H9 (cell line): ENCODE results near the gene PLCXD1. TPM values are rescaled to one million over a fixed set of nuclear protein-coding genes. Genes with fewer than 3 reads are reported as not detected.

ENCODE experiments used
- DNase-seq: peaks from one replicate; pipeline ENCODE4 v3.0.0-alpha.2; 2017
- H2AFZ ChIP-seq: one replicate; pipeline ENCODE4 v1.6.1; 2013; ENCODE audit warnings: mild to moderate bottlenecking, low read length, control low read depth, moderate library complexity
- H2AK5ac ChIP-seq: 2 replicates; pipeline ENCODE4 v1.6.1; 2013; ENCODE audit warnings: low read length, control low read depth, mixed read lengths; ENCODE audit not compliant: insufficient read length
- H2BK120ac ChIP-seq: one replicate; pipeline ENCODE4 v1.6.1; 2013; ENCODE audit warnings: low read depth, mild to moderate bottlenecking, low read length, control low read depth, inconsistent platforms; ENCODE audit not compliant: poor library complexity, severe bottlenecking
- H2BK12ac ChIP-seq: 2 replicates; pipeline ENCODE4 v1.6.1; 2013; ENCODE audit warnings: low read length, control low read depth, mixed read lengths, low read depth; ENCODE audit not compliant: insufficient read length
- H2BK15ac ChIP-seq: 2 replicates; pipeline ENCODE4 v1.6.1; 2013; ENCODE audit warnings: low read depth, low read length, control low read depth
- H2BK20ac ChIP-seq: one replicate; pipeline ENCODE4 v1.6.1; 2013; ENCODE audit warnings: low read depth, mild to moderate bottlenecking, low read length, control low read depth, inconsistent platforms; ENCODE audit not compliant: poor library complexity, severe bottlenecking
- H2BK5ac ChIP-seq: 2 replicates; pipeline ENCODE4 v1.6.1; 2013; ENCODE audit warnings: low read length, control low read depth, mixed read lengths; ENCODE audit not compliant: insufficient read length
- H3K14ac ChIP-seq: 2 replicates; pipeline ENCODE4 v1.6.1; 2013; ENCODE audit warnings: low read length, control low read depth; ENCODE audit not compliant: insufficient read depth
- H3K18ac ChIP-seq: 2 replicates; pipeline ENCODE4 v1.6.1; 2013; ENCODE audit warnings: low read depth, mild to moderate bottlenecking, mixed read lengths, low read length, control low read depth; ENCODE audit not compliant: insufficient read length
- H3K23ac ChIP-seq: 2 replicates; pipeline ENCODE4 v1.6.1; 2013; ENCODE audit warnings: low read length, control low read depth, mixed read lengths, low read depth; ENCODE audit not compliant: insufficient read length
- H3K23me2 ChIP-seq: 2 replicates; pipeline ENCODE4 v1.6.1; 2013; ENCODE audit warnings: low read depth, mild to moderate bottlenecking, mixed read lengths, low read length, control low read depth; ENCODE audit not compliant: insufficient read length, poor library complexity, severe bottlenecking
- H3K27ac ChIP-seq: 2 replicates; pipeline ENCODE4 v1.5.1; 2013; ENCODE audit warnings: low read length, control low read depth, mixed read lengths, low read depth; ENCODE audit not compliant: insufficient read length
- H3K27me3 ChIP-seq: 2 replicates; pipeline ENCODE4 v1.6.1; 2013; ENCODE audit warnings: low read length, control low read depth, inconsistent platforms; ENCODE audit not compliant: insufficient read depth
- H3K4ac ChIP-seq: 2 replicates; pipeline ENCODE4 v1.6.1; 2013; ENCODE audit warnings: low read depth, mild to moderate bottlenecking, control low read depth, inconsistent platforms, low read length, moderate library complexity
- H3K4me1 ChIP-seq: 2 replicates; pipeline ENCODE4 v1.6.1; 2013; ENCODE audit warnings: low read length, control low read depth, inconsistent platforms; ENCODE audit not compliant: insufficient read depth
- H3K4me2 ChIP-seq: 2 replicates; pipeline ENCODE4 v1.6.1; 2013; ENCODE audit warnings: low read length, control low read depth, mixed read lengths; ENCODE audit not compliant: insufficient read length, insufficient read depth
- H3K56ac ChIP-seq: 2 replicates; pipeline ENCODE4 v1.6.1; 2013; ENCODE audit warnings: low read depth, mild to moderate bottlenecking, mixed read lengths, low read length, control low read depth; ENCODE audit not compliant: insufficient read length
- H3K79me1 ChIP-seq: 2 replicates; pipeline ENCODE4 v1.6.1; 2013; ENCODE audit warnings: low read depth, mild to moderate bottlenecking, moderate library complexity, low read length, control low read depth, inconsistent platforms; ENCODE audit not compliant: insufficient read depth, poor library complexity, severe bottlenecking
- H3K79me2 ChIP-seq: 2 replicates; pipeline ENCODE4 v1.6.1; 2013; ENCODE audit warnings: low read length, control low read depth, inconsistent platforms; ENCODE audit not compliant: insufficient read depth
- H3K9ac ChIP-seq: 2 replicates; pipeline ENCODE4 v1.6.1; 2013; ENCODE audit warnings: low read length, control low read depth, mixed read lengths; ENCODE audit not compliant: insufficient read length; ENCODE audit errors: extremely low read depth
- H3K9me3 ChIP-seq: one replicate; pipeline ENCODE4 v1.6.1; 2013; ENCODE audit warnings: low read depth, low read length, inconsistent platforms; ENCODE audit not compliant: control insufficient read depth
- H3T11ph ChIP-seq: one replicate; pipeline ENCODE4 v1.6.1; 2013; ENCODE audit warnings: mild to moderate bottlenecking, low read length, control low read depth, inconsistent platforms
- H4K20me1 ChIP-seq: one replicate; pipeline ENCODE4 v1.6.1; 2013; ENCODE audit not compliant: control insufficient read depth, insufficient read length, insufficient read depth
- H4K5ac ChIP-seq: 2 replicates; pipeline ENCODE4 v1.6.1; 2013; ENCODE audit warnings: low read depth, mild to moderate bottlenecking, mixed read lengths, low read length, control low read depth; ENCODE audit not compliant: insufficient read length
- H4K8ac ChIP-seq: replicated peaks from 2 replicates; pipeline ENCODE4 v1.6.1; 2013; ENCODE audit warnings: low read length, control low read depth, mixed read lengths, low read depth; ENCODE audit not compliant: insufficient read length
- H4K91ac ChIP-seq: 2 replicates; pipeline ENCODE4 v1.6.1; 2013; ENCODE audit warnings: low read depth, mild to moderate bottlenecking, moderate library complexity, mixed read lengths, low read length, control low read depth; ENCODE audit not compliant: insufficient read length
- H3K27ac Mint-ChIP-seq, 3 experiments: 2 replicates in 2 of 3; 3 replicates in 1 of 3; pipeline ENCODE4 v1.8.0; 2020 to 2021; ENCODE audit warnings: mixed read lengths in 3 of 3, mild to moderate bottlenecking in 1 of 3, moderate library complexity in 1 of 3
- H3K27me3 Mint-ChIP-seq: 2 replicates; pipeline ENCODE4 v1.8.0; 2021; ENCODE audit warnings: low read depth, mild to moderate bottlenecking, moderate library complexity, mixed read lengths
- H3K36me3 Mint-ChIP-seq, 3 experiments: 2 replicates in 2 of 3; 3 replicates in 1 of 3; pipeline ENCODE4 v1.8.0; 2020 to 2021; ENCODE audit warnings: low read depth in 3 of 3, mixed read lengths in 3 of 3; ENCODE audit not compliant: insufficient read depth in 1 of 3
- H3K4me1 Mint-ChIP-seq, 2 experiments: 2 replicates each; pipeline ENCODE4 v1.8.0; 2020; ENCODE audit warnings: mixed read lengths in 2 of 2
- H3K4me3 Mint-ChIP-seq, 2 experiments: 2 replicates in 1 of 2; 3 replicates in 1 of 2; pipeline ENCODE4 v1.8.0; 2020 to 2021; ENCODE audit warnings: mild to moderate bottlenecking in 2 of 2, mixed read lengths in 2 of 2, moderate library complexity in 1 of 2
- H3K9me3 Mint-ChIP-seq, 2 experiments: 2 replicates in 1 of 2; 3 replicates in 1 of 2; pipeline ENCODE4 v1.8.0; 2020; ENCODE audit warnings: mild to moderate bottlenecking in 2 of 2, mixed read lengths in 2 of 2, moderate library complexity in 1 of 2
- WGBS: extraction: QIAGEN DNeasy Blood & Tissue Kit; methylation state at CpG from one replicate; pipeline ENCODE4 v1.1.7; 2013; ENCODE audit warnings: missing lambda C conversion rate, low lambda C conversion rate, mixed read lengths; ENCODE audit not compliant: insufficient read length; ENCODE audit errors: extremely low coverage; 5-methylcytosine and 5-hydroxymethylcytosine counted together
- total RNA-seq: library from RNA; stranded (reverse); gene quantifications from 2 replicates; pipeline ENCODE4 v1.2.1, GENCODE V29; 2021
- TF ChIP-seq, protein P1 (sequence below): fragments of 200-600 bp; sonication (generic); conservative IDR thresholded peaks from 3 replicates; pipeline ENCODE4 v1.8.0; 2021; ENCODE audit warnings: antibody characterized with exemption, mild to moderate bottlenecking

Gene PLCXD1
- total RNA-seq, 1 experiment from 2014 or later, result 96.5 TPM

DNA sequence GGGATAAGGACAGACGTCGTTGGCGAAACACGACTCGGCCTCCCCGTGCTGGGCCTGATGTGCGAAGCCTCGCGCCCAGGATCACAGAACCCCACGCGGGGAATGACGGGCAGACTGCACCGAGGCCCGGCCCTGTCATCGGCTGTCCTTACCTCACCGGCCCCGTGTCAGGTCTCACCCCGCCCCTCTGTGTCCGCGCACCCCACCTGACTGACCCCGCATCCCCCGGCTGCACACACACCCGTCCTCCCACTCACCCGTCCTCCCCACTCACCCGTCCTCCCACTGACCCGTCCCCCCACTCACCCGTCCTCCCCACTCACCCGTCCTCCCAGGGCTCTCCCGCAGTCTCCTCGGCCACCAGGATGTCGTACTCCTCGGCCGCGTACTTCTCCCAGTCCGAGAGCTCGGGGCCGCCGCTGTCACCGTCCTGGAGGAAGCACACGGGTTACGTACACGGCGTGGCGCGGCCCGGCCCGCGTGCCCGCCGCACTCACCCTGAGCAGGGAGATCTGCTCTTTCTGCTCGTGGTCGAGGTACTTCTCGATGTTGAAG, 57.2 kb downstream of the PLCXD1 start:
- Histone ChIP-seq H3K56ac (no peak overlapping the region), H2AFZ (no peak overlapping the region), H2BK15ac (no peak overlapping the region), H3K79me2 (no peaks in the 10 kb centered on the region), H2BK120ac (no peak overlapping the region), H3K23ac (no peak overlapping the region), H3K9me3 (no peaks in the 10 kb centered on the region), H3K79me1 (no peaks in the 10 kb centered on the region), H2BK20ac (no peak overlapping the region), H3K23me2 (no peaks in the 10 kb centered on the region), H2BK12ac (no peak overlapping the region), H3K18ac (no peak overlapping the region), H4K91ac (no peak overlapping the region), H3K27me3 (no peaks in the 10 kb centered on the region), H3K4me2 (no peak overlapping the region), H4K20me1 (no peaks in the 10 kb centered on the region), H3T11ph (no peak overlapping the region), H3K4me1 (no peaks in the 10 kb centered on the region), H3K9ac (no peak overlapping the region), H4K8ac (no peak overlapping the region), H4K5ac (no peak overlapping the region), H2AK5ac (no peak overlapping the region), H3K14ac (no peak overlapping the region), H2BK5ac (no peak overlapping the region), H3K27ac (no peak overlapping the region), H3K4ac (no peak overlapping the region)
- Mint-ChIP-seq H3K27ac (no peak overlapping the region), H3K9me3 (peaks cover 3% of the 10 kb centered on the region in 2 experiments; a peak in 3 of 5 replicates), H3K27me3 (no peaks in the 10 kb centered on the region), H3K4me1 (peaks cover 0 to 2% of the 10 kb centered on the region in 2 experiments; a peak in 1 of 4 replicates), H3K4me3 (no peak overlapping the region), H3K36me3 (peaks cover 32 to 53% (median 45%) of the 10 kb centered on the region in 3 experiments)
- TF ChIP-seq, protein P1, sequence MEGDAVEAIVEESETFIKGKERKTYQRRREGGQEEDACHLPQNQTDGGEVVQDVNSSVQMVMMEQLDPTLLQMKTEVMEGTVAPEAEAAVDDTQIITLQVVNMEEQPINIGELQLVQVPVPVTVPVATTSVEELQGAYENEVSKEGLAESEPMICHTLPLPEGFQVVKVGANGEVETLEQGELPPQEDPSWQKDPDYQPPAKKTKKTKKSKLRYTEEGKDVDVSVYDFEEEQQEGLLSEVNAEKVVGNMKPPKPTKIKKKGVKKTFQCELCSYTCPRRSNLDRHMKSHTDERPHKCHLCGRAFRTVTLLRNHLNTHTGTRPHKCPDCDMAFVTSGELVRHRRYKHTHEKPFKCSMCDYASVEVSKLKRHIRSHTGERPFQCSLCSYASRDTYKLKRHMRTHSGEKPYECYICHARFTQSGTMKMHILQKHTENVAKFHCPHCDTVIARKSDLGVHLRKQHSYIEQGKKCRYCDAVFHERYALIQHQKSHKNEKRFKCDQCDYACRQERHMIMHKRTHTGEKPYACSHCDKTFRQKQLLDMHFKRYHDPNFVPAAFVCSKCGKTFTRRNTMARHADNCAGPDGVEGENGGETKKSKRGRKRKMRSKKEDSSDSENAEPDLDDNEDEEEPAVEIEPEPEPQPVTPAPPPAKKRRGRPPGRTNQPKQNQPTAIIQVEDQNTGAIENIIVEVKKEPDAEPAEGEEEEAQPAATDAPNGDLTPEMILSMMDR, result no peak
- WGBS, result no CpG with 5 or more reads among the region's 53 CpGs
- DNase-seq, result no peak
